ENCODE measurements around the gene SLC16A4. TPM values are rescaled to one million over a fixed set of nuclear protein-coding genes. Genes with fewer than 3 reads are reported as not detected.
"Not testable (repeated sequence)": the region's sequence is repeated elsewhere in the genome, so short reads cannot be mapped to it uniquely, and the experiment has no call there.

SLC16A4 gene
- total RNA-seq, result under 1 TPM; 0.10 to 0.21 TPM

DNA sequence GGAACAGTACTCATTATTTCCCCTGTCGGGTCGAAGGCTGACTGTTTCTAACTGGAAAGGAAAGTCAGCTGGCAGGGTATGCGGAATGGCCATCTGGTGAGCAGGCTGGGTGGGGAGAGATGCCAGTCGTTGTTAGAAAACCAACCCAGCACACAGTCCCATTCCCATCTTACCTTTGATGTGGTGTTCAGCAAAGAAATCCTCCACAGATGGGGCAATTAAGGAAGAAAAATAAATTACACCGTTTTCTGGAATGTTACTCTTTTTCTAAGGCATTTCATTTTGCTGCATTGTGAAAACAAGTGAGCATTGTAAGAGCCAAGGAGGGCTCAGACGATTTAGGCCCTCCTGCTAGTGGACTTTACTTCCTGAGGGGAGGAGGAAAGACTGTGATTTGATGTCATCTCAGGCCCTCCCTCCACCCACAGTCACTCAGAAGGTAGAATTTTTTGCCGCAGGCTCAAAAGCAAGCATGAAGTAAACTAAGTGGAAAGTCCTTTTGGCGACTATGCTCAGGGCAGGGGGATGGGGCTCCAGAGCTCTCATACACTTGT lies at the start of gene SLC16A4:
SLC16A4 (minus strand) TSS at position 335 of the 554 bp plus-strand sequence. CDS start 1,703 bp downstream, outside the sequence.
- ChIA-PET CTCF (no interaction called here), POLR2A (no interaction called here)

DNA sequence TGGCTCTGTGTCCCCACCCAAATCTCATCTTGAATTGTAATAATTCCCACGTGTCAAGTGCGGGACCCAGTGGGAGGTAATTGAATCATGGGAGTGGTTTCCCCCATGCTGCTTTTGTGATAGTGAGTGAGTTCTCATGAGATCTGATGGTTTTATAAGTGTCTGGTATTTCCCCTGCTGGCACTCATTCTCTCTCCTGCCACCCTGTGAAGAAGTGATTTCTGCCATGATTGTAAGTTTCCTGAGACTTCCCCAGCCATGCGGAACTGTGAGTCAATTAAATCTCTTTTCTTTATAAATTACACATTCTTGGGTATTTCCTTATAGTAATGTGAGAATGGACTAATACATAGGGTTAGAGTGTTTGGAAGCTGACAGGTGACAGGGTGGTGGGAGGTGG lies 49.0 kb upstream of the SLC16A4 start:
- POLR2A ChIA-PET, result not testable (repeated sequence)
- CTCF ChIA-PET, result interaction anchor here (1.0 kb wide), 1 partner anchor 21 kb away, joined by 3 read pairs; no protein-coding TSS in a partner anchor

GRCh38 chr1:110438893-110439292 lies 48.1 kb upstream of the SLC16A4 start:
- ChIA-PET CTCF (no interaction called here), POLR2A (no interaction called here)

- POLR2A ChIA-PET, CTCF ChIA-PET: not testable (repeated sequence)
These were observed 46.9 kb upstream of the SLC16A4 start for GRCh38 chr1:110437645-110438299.

DNA sequence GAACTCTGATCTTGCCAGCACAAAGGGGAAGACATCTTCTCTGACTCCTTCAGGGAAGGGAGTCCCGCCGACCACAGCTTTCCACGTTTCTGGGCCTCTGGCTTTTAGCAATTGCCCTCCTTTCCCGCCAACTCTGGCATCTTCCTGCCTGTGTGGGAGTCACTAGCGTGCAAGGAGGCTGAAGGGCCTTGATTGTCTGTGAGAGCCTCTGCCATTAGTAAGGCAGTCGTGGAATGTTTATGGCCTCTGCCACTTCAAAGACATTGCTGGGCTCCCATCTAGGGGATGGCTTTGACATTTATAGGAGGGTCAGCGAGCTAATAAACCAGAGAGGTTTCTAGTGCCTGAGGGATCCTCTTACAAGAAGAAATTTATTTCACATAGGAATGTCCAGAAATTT lies 45.8 kb upstream of the SLC16A4 start:
- POLR2A ChIA-PET, result no interaction called here

DNA sequence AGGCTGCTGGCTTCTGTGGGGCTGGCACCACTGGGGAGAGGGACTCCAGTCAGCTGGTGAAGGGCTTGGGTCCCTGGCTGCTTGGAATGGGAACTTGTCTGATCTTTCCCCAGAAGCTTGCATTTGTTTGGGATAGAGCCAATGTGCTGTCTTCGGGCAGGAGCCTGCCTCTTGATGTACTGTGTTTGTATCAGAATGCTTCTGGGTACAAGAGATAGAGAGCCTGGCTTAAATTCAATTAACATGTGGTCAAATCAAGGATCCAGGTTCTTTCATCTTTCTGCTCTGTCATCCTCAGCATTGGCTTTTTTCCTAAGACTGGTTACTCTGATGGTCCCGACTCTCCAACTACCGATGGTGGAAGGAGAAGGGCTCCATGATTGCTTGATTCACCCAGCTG lies 44.1 kb upstream of the SLC16A4 start:
- ChIA-PET POLR2A (no interaction called here), CTCF (interaction anchor here (1.7 kb wide), 1 partner anchor 25 kb away, joined by 4 read pairs; no protein-coding TSS in a partner anchor)

More for the DNA sequence above, 45.8 kb upstream of the SLC16A4 start:
- CTCF ChIA-PET, result interaction anchor here (0.7 kb wide), 1 partner anchor 62 kb away, joined by 3 read pairs; no protein-coding TSS in a partner anchor

- ChIA-PET CTCF (interaction anchor here (1.7 kb wide), 1 partner anchor 27 kb away, joined by 4 read pairs; no protein-coding TSS in a partner anchor), POLR2A (no interaction called here)
These were observed 43.0 kb upstream of the SLC16A4 start for GRCh38 chr1:110433803-110434202.

GRCh38 chr1:110433213-110433612 lies 42.4 kb upstream of the SLC16A4 start:
- POLR2A ChIA-PET, result no interaction called here
- CTCF ChIA-PET, result no interaction called here

- POLR2A ChIA-PET, result no interaction called here
- CTCF ChIA-PET, result interaction anchor here (1.1 kb wide), 1 partner anchor 118 kb away, joined by 3 read pairs; no protein-coding TSS in a partner anchor
These were observed 40.1 kb upstream of the SLC16A4 start for GRCh38 chr1:110430901-110431300.

DNA sequence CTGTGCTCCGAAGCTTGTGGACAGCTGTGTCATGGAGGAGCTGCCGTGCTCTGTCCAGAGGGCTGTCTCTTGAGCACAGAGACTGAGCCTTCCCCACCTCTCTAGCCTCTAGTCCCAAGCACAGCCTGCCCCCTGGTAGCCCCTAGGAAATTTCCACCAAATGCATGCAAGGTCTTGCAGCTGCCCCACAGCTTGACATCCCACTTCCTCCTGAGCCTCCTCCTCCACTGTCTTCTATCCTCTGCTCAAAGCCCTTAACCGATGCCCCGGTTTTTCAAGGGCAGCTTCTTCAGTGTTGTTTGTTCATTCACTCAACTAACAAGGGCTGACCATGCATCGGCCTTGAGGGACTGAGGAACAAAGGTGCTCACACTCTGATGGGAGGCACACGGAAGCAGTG lies 39.5 kb upstream of the SLC16A4 start:
- CTCF ChIA-PET, result interaction anchor here (0.6 to 1.6 kb wide), 4 partner anchors 17 to 387 kb away, joined by 3 to 4 read pairs (median 4); no protein-coding TSS in a partner anchor
- POLR2A ChIA-PET, result no interaction called here

GRCh38 chr1:110428946-110429345 lies 38.1 kb upstream of the SLC16A4 start:
- ChIA-PET CTCF (interaction anchor here (0.5 to 1.6 kb wide), 2 partner anchors 31 to 1066 kb away, joined by 3 to 4 read pairs; no protein-coding TSS in a partner anchor), POLR2A (no interaction called here)

DNA sequence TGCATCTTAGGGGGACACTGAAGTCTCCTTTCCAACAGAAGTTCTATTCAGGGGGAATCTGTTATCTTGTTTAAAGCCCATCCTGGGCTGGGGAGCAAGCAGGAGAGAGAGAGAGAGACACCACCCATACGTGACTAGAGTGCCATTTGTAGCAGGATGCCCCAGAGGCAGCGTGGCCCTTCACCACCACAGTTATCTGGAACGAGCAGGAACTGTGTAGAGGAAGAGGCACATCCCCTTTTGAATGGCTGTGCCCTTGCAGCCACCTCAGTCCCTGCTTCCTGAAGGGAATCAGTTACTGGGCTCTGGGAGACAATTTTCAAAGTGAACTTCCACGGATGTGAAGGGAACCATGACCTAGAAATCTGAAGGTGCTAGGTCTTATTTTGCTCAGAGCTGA lies 36.0 kb upstream of the SLC16A4 start:
- ChIA-PET CTCF (no interaction called here), POLR2A (no interaction called here)

DNA sequence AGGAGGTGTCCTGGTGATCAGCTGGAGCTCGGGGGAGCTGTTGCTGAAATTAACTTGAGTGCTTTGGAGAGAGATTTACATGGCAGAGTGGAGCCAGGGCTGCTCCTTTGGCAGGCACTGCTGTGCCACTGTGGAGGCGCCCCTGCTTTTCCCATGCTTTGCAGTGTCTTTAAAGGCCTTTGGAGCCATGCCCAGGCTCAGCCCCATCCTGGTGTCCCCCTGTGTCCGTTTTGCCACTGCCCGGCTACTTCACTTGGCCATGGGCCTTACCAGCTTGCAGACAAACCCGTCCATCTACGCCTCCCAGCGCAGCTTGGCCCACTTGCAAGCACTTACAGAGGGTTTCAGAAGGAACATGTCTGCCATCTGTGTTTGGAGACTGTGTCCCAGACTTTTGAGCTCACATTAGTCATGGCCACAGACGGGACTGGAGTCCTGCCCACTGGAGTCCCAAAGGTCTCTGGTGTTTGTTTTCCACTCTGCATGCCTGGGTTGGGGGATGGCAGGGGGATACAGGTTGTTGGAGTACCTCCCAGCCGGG lies 34.9 kb upstream of the SLC16A4 start:
- ChIA-PET CTCF (no interaction called here), POLR2A (no interaction called here)

DNA sequence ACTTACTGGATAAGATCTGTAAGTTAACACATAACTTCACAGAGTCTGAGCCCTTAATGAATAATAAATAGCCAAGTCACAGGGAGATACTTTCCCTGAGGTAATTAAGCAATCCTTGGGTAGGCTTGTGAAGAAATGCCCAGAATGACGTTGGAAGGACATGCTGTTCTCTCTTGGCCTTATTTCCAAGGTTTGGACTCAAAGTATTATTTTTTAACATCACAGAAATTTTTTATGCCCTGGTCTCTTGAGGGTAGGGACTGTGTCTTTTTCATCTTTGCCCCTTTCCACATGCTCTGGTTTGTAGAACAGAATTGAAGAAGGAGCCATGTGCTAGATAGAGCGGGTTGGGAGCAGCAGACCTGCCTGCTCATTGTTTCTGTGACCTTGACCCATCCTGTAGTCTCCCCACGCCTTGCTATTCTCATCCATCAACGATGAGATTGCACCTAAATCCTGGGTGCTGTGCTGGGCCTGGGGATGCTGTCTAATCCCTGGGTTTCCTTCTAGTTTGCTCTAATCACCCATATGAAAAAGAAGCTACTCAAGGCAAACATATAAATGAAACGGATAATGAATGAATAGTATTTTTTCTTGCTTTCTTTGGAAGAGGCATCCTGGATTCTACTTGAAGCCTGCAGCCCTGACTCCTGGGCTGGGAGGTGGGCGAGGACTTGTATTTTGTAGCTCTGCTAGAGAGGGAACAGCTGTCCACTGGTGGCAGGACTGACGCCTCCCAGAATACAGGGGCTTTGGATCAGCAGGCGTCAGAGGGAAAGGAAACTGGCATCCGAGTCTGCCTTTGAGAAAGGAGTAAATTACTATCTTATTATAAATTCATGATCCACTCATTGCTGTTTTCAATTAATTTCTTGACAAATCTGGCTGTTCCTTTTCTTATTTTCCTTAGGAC lies 34.1 kb upstream of the SLC16A4 start:
- ChIA-PET CTCF (no interaction called here), POLR2A (no interaction called here)

GRCh38 chr1:110420874-110421793 lies 30.3 kb upstream of the SLC16A4 start:
- POLR2A ChIA-PET, result no interaction called here

GRCh38 chr1:110420023-110420662 lies 29.3 kb upstream of the SLC16A4 start:
- POLR2A ChIA-PET, result no interaction called here
- CTCF ChIA-PET, result interaction anchor here (0.7 kb wide), 1 partner anchor 8 kb away, joined by 3 read pairs; no protein-coding TSS in a partner anchor

More at GRCh38 chr1:110420874-110421793, 30.3 kb upstream of the SLC16A4 start:
- CTCF ChIA-PET, result interaction anchor here (0.7 kb wide), 1 partner anchor 9 kb away, joined by 3 read pairs; no protein-coding TSS in a partner anchor

DNA sequence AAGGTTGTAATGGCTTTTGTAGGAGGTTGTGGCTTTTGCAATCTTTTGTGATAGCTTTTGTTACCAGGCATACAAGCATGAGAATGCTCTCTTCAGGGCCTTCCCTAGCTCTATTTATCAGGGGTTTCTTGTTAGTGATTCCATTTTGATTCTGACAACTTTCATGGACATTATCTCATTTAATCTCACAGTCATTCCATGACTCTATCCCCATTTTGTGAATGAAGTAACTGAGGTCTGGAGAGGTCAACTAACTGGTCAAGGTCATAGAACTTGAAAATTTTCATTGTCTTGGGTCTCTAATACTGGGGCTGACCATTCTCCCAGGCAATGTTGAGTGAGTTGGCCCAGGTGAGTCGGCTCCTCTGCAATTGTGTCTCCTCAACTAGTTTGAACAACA lies 27.9 kb upstream of the SLC16A4 start:
- ChIA-PET CTCF (no interaction called here), POLR2A (no interaction called here)

DNA sequence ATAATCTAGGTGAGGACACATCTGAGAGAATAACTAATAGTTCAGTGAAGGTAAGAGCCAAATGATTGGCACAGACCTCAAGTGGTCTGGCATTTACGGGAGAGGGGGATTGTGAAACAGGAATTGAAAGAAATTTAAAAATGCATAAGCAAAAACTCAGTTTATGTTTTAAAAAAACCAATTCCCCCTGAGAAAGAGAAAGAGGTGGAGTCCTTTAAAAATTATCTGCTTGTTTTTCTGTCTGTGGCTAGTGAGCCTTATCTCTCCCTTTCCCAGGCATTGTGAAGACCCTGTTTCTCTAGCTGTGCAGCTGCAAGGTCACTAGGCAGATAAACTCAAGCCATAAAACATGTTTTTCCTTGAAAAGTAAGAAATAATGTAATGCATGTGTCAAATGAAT lies 22.2 kb upstream of the SLC16A4 start:
- CTCF ChIA-PET, result interaction anchor here (1.0 to 4.9 kb wide), 9 partner anchors 17 to 210 kb away, joined by 3 to 26 read pairs (median 4); no protein-coding TSS in a partner anchor
- POLR2A ChIA-PET, result not testable (repeated sequence)

Data from activated CD8-positive, alpha-beta memory T cell treated with anti-CD3 and anti-CD28 coated beads for 36 hours (primary cell).